Measurements from ENCODE around the gene HSDL2.
"Not testable (repeated sequence)": the region's sequence is repeated elsewhere in the genome, so short reads cannot be mapped to it uniquely, and the experiment has no call there.

Gene HSDL2

DNA sequence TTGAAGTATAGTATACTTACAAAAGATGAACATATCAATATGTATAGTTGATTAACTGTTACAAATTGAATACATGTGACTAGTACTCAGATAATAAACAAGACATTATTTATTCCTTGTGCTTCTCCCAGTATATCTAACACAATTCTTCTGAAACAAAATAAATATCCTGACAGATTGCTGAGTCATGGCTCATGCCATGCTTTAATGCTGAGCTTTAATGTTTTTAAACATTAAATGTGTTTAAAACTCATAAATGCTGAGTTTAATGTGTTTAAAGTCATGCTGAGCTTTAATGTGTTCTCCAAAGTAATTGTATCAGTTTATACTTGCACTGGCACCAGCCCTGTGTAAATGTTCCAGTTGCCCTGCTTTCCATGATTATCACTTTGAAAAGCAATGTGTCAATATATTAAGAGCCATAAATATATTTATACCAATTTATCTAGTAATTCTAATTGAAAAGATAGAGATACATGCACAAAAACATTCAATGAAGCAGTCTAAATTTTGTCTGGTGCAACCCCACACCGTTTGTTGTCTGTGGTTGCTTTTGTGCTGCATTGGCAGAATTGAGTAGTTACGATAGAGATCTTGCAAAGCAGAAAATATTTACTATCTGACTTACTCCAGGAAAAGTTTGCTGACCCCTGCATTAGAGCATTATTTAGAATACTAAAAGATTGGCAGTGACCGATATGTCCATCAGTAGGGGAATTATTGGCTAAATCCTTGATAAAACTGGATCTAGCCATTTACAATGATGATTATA lies 122.5 kb downstream of the HSDL2 start:
- no peak for DNase-seq

DNA sequence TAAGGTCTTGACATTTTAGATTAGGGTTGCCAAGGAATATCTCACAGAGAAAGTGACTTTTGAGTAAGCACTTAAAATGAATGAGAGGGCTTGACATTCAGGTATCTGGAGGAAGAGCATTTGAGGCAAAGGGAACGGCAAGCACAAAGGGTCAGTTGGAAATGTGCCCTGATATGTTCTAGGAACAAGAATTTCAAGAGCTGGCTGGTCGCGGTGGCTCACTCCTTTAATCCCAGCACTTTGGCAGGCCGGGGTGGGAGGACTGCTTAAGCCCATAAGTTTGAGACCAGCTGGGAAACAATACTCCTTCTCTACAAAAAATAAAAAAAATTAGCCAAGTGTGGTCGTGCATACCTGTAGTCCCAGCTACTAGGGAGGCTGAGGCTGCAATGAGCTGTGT lies 123.3 kb downstream of the HSDL2 start:
- DNase-seq = no peak

DNA sequence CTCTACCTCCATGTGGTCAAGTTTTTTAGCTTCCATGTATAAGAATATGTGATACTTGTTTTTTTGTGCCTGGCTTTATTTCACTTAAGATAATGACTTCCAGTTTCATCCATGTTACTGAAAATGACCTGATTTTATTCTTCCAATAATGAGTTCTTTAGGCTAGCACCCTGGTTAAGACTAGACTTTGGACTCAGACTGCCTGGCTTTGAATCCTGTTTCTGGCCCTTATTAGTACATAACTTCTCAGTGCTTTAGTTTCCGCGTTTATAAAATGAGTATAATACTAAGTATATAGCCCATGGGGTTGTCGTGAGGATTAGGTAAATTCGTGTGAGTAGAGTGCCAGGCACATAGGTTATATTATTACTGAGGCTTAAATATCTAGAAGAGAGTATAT lies 125.2 kb downstream of the HSDL2 start:
- no peak for DNase-seq

DNA sequence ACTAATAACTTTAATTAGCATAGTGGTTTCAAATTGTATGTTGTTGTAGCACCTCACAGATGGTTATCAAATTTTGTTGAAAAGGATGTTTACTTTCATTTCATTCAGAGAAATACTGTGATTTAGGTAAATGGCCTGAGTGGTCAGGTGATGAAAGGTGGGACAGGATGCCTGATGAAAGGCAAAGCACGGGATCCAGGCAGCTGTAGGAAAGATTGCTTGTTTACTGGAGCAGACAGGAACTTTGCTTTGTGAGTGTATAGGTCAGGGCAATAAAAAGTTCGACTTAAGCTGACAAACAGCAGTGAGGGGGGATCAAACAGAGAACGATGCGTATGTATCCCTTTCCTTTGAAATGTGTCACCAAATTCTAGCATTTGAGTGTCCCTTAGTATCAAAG lies 125.7 kb downstream of the HSDL2 start:
- DNase-seq = no peak

DNA sequence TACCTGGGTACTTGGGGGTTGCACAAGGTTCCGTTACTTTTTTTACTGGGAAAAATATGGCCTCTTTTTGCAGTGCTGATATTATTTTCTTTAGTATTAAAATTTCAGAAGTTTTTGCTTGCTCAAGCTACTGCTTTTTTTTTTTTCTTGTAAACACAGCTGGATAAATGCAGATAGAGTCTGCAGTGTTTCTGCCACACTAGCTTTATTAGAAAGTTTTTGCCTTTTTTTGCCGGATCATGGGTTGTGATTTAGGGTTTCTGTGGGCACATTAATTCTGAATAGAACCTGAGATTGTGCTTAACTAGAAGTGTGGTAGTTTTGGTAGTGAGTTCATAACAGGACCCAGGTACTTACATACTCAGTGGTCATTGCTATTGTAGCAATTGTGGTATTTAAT lies 126.7 kb downstream of the HSDL2 start:
- DNase-seq = no peak

DNA sequence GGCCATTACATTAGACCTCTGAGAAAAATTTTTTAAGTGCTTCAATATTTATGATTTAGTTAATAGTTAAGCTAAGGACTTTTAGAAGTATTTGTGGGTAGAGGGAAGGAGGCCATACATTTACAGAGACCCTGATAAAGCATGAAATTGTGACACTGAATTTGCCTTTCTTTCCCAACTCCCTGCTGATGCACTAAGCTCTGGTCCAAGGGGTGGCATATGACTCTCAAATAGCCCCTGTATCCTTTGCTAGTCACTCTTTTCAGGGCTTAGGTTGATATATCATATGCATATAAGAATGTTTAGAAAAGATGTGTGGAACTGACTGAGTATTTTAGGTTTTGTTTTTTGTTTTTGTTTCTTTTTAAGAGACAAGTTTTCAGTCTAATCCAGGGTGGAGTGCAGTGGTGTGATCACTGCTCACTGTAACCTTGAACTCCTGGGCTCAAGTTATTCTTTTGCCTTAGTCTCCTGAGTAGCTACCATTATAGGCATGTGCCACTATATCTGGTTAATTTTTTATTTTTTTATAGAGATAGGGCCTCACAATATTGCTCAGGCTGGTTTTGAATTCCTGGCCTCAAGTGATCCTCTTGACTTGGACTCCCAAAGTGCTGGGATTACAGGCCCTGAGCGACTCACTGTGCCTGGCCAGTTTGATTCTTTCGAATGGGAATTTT lies 127.2 kb downstream of the HSDL2 start:
- no peak for DNase-seq

DNA sequence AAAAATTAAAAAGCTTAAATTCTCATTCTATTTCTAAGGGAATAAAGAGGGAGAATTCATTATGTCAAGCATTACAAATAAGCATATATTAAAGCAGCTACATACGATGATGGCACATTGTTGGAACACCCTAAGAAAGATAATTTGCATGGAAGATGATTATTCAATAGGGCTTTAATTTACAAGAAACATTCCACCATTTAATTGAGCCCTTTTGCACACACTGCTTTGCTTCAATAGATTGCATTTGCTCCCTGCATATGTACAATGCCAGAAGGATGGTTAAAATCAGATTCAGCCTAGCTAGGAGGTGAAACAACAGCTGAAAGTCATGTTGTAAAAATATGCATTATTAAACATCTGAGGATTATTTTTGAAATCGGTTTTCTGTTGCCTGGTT lies 128.5 kb downstream of the HSDL2 start:
- no peak for DNase-seq

DNA sequence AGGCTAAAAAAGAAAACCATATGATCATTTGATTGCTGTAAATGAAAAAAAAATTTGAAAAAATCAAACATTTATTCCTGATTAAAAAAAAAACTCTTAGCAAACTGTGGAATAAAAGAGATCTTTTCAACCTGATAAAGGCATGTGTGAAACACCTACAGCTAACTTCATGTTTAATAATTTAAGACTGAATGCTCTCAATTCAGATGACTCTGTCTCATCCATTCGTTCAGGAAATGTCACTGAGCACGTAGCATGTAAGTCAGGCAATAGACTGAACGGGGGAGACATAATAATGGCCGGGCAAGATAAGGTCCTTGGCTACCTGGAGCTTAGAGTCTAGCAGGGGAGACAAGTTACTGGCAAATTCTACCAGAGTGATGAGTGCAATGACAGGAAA lies 132.5 kb downstream of the HSDL2 start:
- DNase-seq = not testable (repeated sequence)

DNA sequence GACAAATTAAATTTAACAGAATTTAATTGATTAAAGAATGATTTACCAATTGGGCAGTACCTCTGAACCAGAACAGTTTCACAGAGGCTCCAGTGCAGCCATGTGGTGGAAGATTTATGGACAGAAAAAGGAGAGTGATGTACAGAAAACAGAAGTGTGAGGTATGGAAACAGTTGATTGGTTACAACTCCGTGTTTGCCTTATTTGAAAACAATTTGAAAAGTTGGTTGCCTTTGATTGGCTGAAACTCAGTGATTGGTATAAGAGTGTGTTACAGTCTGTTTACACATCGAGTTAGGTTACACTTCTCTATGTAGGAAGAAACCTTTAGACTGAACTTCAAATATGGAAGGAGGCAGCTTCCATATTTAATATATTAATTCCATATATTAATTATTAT lies 136.9 kb downstream of the HSDL2 start:
- no peak for DNase-seq

DNA sequence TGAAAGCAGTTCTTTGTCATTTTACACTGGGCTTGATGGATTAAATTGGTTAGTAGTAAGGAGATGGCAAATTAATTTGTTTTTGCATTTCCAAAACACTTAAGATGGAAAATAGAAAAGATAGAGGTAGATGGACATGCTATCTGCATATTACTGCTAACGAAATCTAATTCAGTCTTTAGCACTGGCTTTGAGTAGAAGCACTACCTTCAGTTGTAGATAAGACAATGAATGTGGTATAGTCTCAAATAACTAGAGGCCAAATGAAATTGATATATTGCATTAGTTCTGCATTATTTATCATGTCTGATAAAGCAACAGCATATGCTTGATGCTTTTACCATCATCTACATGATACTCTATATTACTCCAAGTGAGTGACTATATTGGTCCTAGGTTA lies 140.2 kb downstream of the HSDL2 start:
- no peak for DNase-seq

DNA sequence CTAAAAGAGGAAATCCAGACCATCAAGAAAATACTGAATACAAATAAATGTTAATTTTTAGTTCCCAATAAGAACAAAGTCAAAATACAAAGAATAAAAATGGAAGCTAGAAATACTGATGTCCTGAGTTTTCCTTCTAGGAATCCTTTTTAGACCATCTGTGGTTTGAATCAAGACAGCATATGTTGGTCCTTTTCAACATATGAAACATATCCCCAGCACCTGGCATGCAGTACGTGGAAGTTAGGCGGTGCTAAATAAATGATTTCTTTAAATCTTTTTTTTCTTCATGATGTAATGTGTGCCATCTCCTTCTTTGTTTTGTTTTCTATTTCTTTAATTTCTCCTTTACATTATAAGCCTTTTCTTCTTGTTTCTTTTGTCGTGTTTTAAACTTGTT lies 140.7 kb downstream of the HSDL2 start:
- no peak for DNase-seq
